ENCODE results near the gene HOMER2. TPM values are rescaled to one million over a fixed set of nuclear protein-coding genes. Genes with fewer than 3 reads are reported as not detected.

The HOMER2 gene
- total and polyA plus RNA-seq, 2 donors (not counting 3 experiments of a cell fraction or from before 2014, with no cell fraction given) = 0.60 to 0.68 TPM

DNA sequence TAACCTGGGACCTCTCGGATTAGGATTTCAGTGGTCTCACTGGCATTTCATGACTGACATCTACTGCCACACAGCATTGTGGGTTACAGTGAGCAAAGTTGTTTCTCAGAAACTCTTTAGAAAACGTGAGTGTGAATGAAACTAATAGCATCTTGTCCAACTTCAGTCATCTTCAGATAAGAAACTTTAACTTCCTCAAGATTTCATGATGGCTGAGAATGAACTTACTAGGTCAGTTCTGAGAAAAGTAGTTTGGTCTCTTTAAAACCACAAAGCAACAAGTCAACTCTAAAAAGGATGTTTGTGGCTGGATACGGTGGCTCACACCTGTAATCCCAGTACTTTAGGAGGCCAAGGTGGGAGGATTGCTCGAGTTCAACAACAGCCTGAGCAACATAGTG is 14.2 kb upstream of the HOMER2 start:
- no peak overlapping the region for H3K4me3 ChIP-seq (replicated peaks in 1 of 3; ENCODE audit: insufficient read depth in 1 of 3, low read depth in 1 of 3, low read length in 3 of 3)
- no peak overlapping the region for H3K9ac ChIP-seq (replicated peaks; ENCODE audit: extremely low read depth, insufficient read depth, low read length)
- DNase-seq (ENCODE audit: low read depth, low spot score) (no peak), FAIRE-seq (no peak)
- no peaks in the 10 kb centered on the region for H3K79me2 ChIP-seq (ENCODE audit: control insufficient read depth, insufficient read depth, low read length)
- no peaks in the 10 kb centered on the region for H3K9me1 ChIP-seq (replicated peaks; ENCODE audit: control insufficient read depth, extremely low read depth, insufficient read depth, low read length)
- CTCF ChIA-PET = no interaction called here
- BruUV-seq (replicated peaks) = no TSS peak
- TF ChIP-seq EZH2 (IDR thresholded peaks at IDR 0.05; ENCODE audit: borderline replicate concordance, low read depth, low read length, severe bottlenecking) (no peak), POLR2AphosphoS5 (IDR thresholded peaks at IDR 0.05; ENCODE audit: insufficient read depth, low read depth, low read length) (no peak), MYC (IDR thresholded peaks at IDR 0.05; ENCODE audit: low read depth, low read length) (no peak), FOS (IDR thresholded peaks at IDR 0.05; ENCODE audit: borderline replicate concordance, insufficient read depth, low read length) (no peak), GATA2 (IDR thresholded peaks at IDR 0.05; ENCODE audit: insufficient read depth, insufficient read length, low read depth, low read length) (no peak), JUN (IDR thresholded peaks at IDR 0.05; ENCODE audit: borderline replicate concordance, insufficient read depth, insufficient read length, low read depth) (no peak), POLR2A (IDR thresholded peaks at IDR 0.05; ENCODE audit: low read depth, low read length) (no peak)
- TF ChIP-seq, protein P1, sequence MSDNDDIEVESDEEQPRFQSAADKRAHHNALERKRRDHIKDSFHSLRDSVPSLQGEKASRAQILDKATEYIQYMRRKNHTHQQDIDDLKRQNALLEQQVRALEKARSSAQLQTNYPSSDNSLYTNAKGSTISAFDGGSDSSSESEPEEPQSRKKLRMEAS (IDR thresholded peaks at IDR 0.05; ENCODE audit: insufficient read depth, insufficient read length) = no peak
- TF ChIP-seq, protein P2, sequence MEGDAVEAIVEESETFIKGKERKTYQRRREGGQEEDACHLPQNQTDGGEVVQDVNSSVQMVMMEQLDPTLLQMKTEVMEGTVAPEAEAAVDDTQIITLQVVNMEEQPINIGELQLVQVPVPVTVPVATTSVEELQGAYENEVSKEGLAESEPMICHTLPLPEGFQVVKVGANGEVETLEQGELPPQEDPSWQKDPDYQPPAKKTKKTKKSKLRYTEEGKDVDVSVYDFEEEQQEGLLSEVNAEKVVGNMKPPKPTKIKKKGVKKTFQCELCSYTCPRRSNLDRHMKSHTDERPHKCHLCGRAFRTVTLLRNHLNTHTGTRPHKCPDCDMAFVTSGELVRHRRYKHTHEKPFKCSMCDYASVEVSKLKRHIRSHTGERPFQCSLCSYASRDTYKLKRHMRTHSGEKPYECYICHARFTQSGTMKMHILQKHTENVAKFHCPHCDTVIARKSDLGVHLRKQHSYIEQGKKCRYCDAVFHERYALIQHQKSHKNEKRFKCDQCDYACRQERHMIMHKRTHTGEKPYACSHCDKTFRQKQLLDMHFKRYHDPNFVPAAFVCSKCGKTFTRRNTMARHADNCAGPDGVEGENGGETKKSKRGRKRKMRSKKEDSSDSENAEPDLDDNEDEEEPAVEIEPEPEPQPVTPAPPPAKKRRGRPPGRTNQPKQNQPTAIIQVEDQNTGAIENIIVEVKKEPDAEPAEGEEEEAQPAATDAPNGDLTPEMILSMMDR (IDR thresholded peaks at IDR 0.05; ENCODE audit: extremely low read depth in 1 of 2, insufficient read depth in 1 of 2, low read depth in 1 of 2, low read length in 2 of 2) = no peak
- H3K4me1 ChIP-seq (ENCODE audit: control insufficient read depth, extremely low read depth, insufficient read depth, low read length) = no peaks in the 10 kb centered on the region
- H4K20me1 ChIP-seq (replicated peaks; ENCODE audit: control insufficient read depth, extremely low read depth, insufficient read depth, low read length) = no peaks in the 10 kb centered on the region
- H3K27ac ChIP-seq (ENCODE audit: insufficient read depth, low read depth, low read length) = no peak overlapping the region
- dilution Hi-C loops (cut with MboI; ENCODE audit: extremely low pct_ligation_motif_present, low sequenced_read_pairs) (no loop called here), intact Hi-C loops (cut with micrococcal nuclease) (no loop called here)
- H3K4me2 ChIP-seq (ENCODE audit: insufficient read depth, low read length) = no peak overlapping the region
- no peaks in the 10 kb centered on the region for H3K36me3 ChIP-seq (ENCODE audit: control insufficient read depth in 2 of 2, extremely low read depth in 1 of 2, insufficient read depth in 2 of 2, low read length in 2 of 2)
- H3K9me3 ChIP-seq (replicated peaks; ENCODE audit: control insufficient read depth, insufficient read depth, low read length) = no peaks in the 10 kb centered on the region
- peaks cover 1 to 9% of the 10 kb centered on the region in 2 experiments for H3K27me3 ChIP-seq (ENCODE audit: control insufficient read depth in 2 of 2, insufficient read depth in 2 of 2, low read length in 2 of 2)
- POLR2A ChIA-PET = no interaction called here
- H2AFZ ChIP-seq (ENCODE audit: low read depth, low read length) = no peak overlapping the region

Data from endothelial cell of umbilical vein (primary cell).